HepG2 (cell line): Measurements from ENCODE around the gene UBTF. TPM values are rescaled to one million over a fixed set of nuclear protein-coding genes. Genes with fewer than 3 reads are reported as not detected.

Experiments used
- AGO2 ChIP-seq: fragments of 200-400 bp; formaldehyde crosslinking; optimal IDR thresholded peaks from 2 replicates; pipeline ENCODE3; 2017; ENCODE audit warnings: mild to moderate bottlenecking, low read depth, low read length, moderate library complexity
- NCOA2 ChIP-seq: sonication (generic); formaldehyde crosslinking; IDR thresholded peaks from 2 replicates; pipeline ENCODE4 v1.8.0; 2022; ENCODE audit warnings: inconsistent platforms
- ZNF644 ChIP-seq: IDR thresholded peaks from 2 replicates; pipeline ENCODE4 v1.6.1; 2016; ENCODE audit warnings: low read depth
- polyA plus RNA-seq, 8 experiments: library from polyadenylated mRNA; depleted of rRNA in 3 of 8; stranded (reverse) in 7 of 8; unstranded in 1 of 8; fragments of >200 nt; fragmentation: Illumina TruSeq in 4 of 8; extraction: Trizol in 4 of 8; gene quantifications; 2 replicates each; pipeline versions ENCODE4 v1.2.1 to v1.2.3, GENCODE V29; 2011 to 2016; ENCODE audit warnings: low read depth in 4 of 8, missing spikeins in 1 of 8, mixed read lengths in 1 of 8; ENCODE audit not compliant: insufficient read depth in 1 of 8
- total RNA-seq, 5 experiments: library from RNA; depleted of rRNA; stranded (reverse); fragments of >200 nt; fragmentation: Illumina TruSeq; extraction: Trizol; gene quantifications; 2 replicates each; pipeline ENCODE4 v1.2.3, GENCODE V29; 2016; ENCODE audit warnings: low read depth in 1 of 5
- TF ChIP-seq, protein P1 (sequence below): sonication (generic); formaldehyde crosslinking; IDR thresholded peaks from 2 replicates; pipeline ENCODE4 v1.5.0; 2020; ENCODE audit warnings: mild to moderate bottlenecking, missing genetic modification reagents
- TF ChIP-seq, protein P2 (sequence below), 2 experiments: IDR thresholded peaks; 2 replicates each; pipeline ENCODE4 v1.6.1; 2011 to 2012; ENCODE audit warnings: low read length in 2 of 2, borderline replicate concordance in 1 of 2, low read depth in 1 of 2, mild to moderate bottlenecking in 1 of 2, moderate library complexity in 1 of 2

The UBTF gene
- total and polyA plus RNA-seq, 2 of the 13 experiments (the other 11 are each of a cell fraction or from before 2014, with no cell fraction given), result 15.2 to 60.9 TPM

- TF ChIP-seq, protein P1, sequence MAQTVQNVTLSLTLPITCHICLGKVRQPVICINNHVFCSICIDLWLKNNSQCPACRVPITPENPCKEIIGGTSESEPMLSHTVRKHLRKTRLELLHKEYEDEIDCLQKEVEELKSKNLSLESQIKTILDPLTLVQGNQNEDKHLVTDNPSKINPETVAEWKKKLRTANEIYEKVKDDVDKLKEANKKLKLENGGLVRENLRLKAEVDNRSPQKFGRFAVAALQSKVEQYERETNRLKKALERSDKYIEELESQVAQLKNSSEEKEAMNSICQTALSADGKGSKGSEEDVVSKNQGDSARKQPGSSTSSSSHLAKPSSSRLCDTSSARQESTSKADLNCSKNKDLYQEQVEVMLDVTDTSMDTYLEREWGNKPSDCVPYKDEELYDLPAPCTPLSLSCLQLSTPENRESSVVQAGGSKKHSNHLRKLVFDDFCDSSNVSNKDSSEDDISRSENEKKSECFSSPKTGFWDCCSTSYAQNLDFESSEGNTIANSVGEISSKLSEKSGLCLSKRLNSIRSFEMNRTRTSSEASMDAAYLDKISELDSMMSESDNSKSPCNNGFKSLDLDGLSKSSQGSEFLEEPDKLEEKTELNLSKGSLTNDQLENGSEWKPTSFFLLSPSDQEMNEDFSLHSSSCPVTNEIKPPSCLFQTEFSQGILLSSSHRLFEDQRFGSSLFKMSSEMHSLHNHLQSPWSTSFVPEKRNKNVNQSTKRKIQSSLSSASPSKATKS (CRISPR knock-in tag), result no peak
- TF ChIP-seq, protein P2, sequence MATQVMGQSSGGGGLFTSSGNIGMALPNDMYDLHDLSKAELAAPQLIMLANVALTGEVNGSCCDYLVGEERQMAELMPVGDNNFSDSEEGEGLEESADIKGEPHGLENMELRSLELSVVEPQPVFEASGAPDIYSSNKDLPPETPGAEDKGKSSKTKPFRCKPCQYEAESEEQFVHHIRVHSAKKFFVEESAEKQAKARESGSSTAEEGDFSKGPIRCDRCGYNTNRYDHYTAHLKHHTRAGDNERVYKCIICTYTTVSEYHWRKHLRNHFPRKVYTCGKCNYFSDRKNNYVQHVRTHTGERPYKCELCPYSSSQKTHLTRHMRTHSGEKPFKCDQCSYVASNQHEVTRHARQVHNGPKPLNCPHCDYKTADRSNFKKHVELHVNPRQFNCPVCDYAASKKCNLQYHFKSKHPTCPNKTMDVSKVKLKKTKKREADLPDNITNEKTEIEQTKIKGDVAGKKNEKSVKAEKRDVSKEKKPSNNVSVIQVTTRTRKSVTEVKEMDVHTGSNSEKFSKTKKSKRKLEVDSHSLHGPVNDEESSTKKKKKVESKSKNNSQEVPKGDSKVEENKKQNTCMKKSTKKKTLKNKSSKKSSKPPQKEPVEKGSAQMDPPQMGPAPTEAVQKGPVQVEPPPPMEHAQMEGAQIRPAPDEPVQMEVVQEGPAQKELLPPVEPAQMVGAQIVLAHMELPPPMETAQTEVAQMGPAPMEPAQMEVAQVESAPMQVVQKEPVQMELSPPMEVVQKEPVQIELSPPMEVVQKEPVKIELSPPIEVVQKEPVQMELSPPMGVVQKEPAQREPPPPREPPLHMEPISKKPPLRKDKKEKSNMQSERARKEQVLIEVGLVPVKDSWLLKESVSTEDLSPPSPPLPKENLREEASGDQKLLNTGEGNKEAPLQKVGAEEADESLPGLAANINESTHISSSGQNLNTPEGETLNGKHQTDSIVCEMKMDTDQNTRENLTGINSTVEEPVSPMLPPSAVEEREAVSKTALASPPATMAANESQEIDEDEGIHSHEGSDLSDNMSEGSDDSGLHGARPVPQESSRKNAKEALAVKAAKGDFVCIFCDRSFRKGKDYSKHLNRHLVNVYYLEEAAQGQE (IDR thresholded peaks at IDR 0.05; ENCODE audit: borderline replicate concordance in 1 of 2, low read depth in 1 of 2, low read length in 2 of 2), result no peak
- TF ChIP-seq AGO2, result peak; percentile 43
- no peak for TF ChIP-seq ZNF644
- TF ChIP-seq NCOA2 (CRISPR knock-in tag), result no peak
These were observed 12.7 kb downstream of the UBTF start (continued) for GRCh38 chr17:44206825-44207155.
